ENCODE measurements around the gene MYRIP. TPM values are rescaled to one million over a fixed set of nuclear protein-coding genes. Genes with fewer than 3 reads are reported as not detected.

The MYRIP gene
- total and polyA plus RNA-seq, 10 of the 15 experiments (the other 5 are each of a cell fraction or from before 2014, with no cell fraction given) = 0.03 to 0.08 (median 0.04) TPM; not detected in 6

- no peak for TF ChIP-seq CUX1 (IDR thresholded peaks at IDR 0.05; ENCODE audit: insufficient replicate concordance, low read depth, low read length)
- TF ChIP-seq KDM1A (IDR thresholded peaks at IDR 0.05; ENCODE audit: borderline replicate concordance) = no peak
- TF ChIP-seq ETV6 (conservative IDR thresholded peaks at IDR 0.05 in 1 of 2, IDR thresholded peaks at IDR 0.05 in 1 of 2; ENCODE audit: borderline replicate concordance in 1 of 2, low read depth in 1 of 2) = no peak
- no peak for TF ChIP-seq FOS (IDR thresholded peaks at IDR 0.05; ENCODE audit: borderline replicate concordance, extremely low read depth, insufficient read length)
- TF ChIP-seq ZNF622 (IDR thresholded peaks at IDR 0.05) = no peak
- no peak for TF ChIP-seq MXI1 (IDR thresholded peaks at IDR 0.05; ENCODE audit: low read depth, low read length)
Measured at GRCh38 chr3:39765575-39765974, 43.8 kb upstream of the MYRIP start (continued).

GRCh38 chr3:39766433-39766832 lies 43.0 kb upstream of the MYRIP start:
- H3K4me1 ChIP-seq (ENCODE audit: control insufficient read depth, insufficient read depth, low read length) = no peaks in the 10 kb centered on the region
- H3K9ac ChIP-seq (ENCODE audit: control insufficient read depth, insufficient read depth, low read length) = no peak overlapping the region
- POLR2A ChIA-PET = no interaction called here
- no peaks in the 10 kb centered on the region for H3K27me3 ChIP-seq (replicated peaks in 1 of 2; ENCODE audit: control insufficient read depth in 2 of 2, insufficient read depth in 2 of 2, low read length in 1 of 2)
- no peak overlapping the region for H3K27ac ChIP-seq (ENCODE audit: control insufficient read depth, insufficient read depth)
- FAIRE-seq = no peak
- H3K4me2 ChIP-seq (ENCODE audit: control insufficient read depth, insufficient read depth) = no peak overlapping the region
- RAD21 ChIA-PET (ENCODE audit: unreplicated experiment) = no interaction called here
- no peak overlapping the region for H2AFZ ChIP-seq (ENCODE audit: control insufficient read depth, low read depth, low read length)
- CTCF ChIA-PET = no interaction called here
- no peak for DNase-seq (ENCODE audit: low read depth, low spot score)
- ATAC-seq = no peak
- SMC1A ChIA-PET (ENCODE audit: uncharacterized antibody, unreplicated experiment) = no interaction called here
- H3K79me2 ChIP-seq (ENCODE audit: control insufficient read depth, insufficient read depth, low read length) = no peaks in the 10 kb centered on the region
- H4K20me1 ChIP-seq (ENCODE audit: control insufficient read depth, insufficient read depth) = no peaks in the 10 kb centered on the region
- H3K4me3 ChIP-seq = no peak overlapping the region
- BruUV-seq (replicated peaks) = no TSS peak
- H3K36me3 ChIP-seq (ENCODE audit: control insufficient read depth in 2 of 2, insufficient read depth in 2 of 2, low read length in 1 of 2) = no peaks in the 10 kb centered on the region
- intact Hi-C loops (cut with micrococcal nuclease; ENCODE audit: unreplicated experiment) (no loop called here), in situ Hi-C loops (cut with MboI) (no loop called here)
- no peaks in the 10 kb centered on the region; the same call in 2 of the 3 replicates for H3K9me3 ChIP-seq (replicated peaks; ENCODE audit: control insufficient read depth, insufficient read depth, low read length)
- 0% methylated on average over 1 of the region's 1 CpG for WGBS (ENCODE audit: insufficient coverage, insufficient replicate concordance, low lambda C conversion rate, missing lambda C conversion rate)
- TF ChIP-seq CTCF (IDR thresholded peaks at IDR 0.05 in 2 of 3, conservative IDR thresholded peaks at IDR 0.05 in 1 of 3; ENCODE audit: control insufficient read depth in 2 of 3, extremely low read depth in 1 of 3, insufficient read depth in 1 of 3, low read depth in 3 of 3, low read length in 3 of 3) = no peak
- TF ChIP-seq TBL1XR1 (IDR thresholded peaks at IDR 0.05; ENCODE audit: low read depth, low read length) = no peak
- no peak for TF ChIP-seq MYC (IDR thresholded peaks at IDR 0.05; ENCODE audit: insufficient read depth, insufficient read length, insufficient replicate concordance, low read length, severe bottlenecking)
- TF ChIP-seq TCF7 (IDR thresholded peaks at IDR 0.05; ENCODE audit: borderline replicate concordance) = no peak
- no peak for TF ChIP-seq ZNF687 (IDR thresholded peaks at IDR 0.05)

All from GM12878 (cell line).